Right lobe of liver (tissue), 6 donors: ENCODE data around the gene ACSL5. TPM values are rescaled to one million over a fixed set of nuclear protein-coding genes. Genes with fewer than 3 reads are reported as not detected.

Experiments used
- ATAC-seq, 4 donors: fragments of 200-7000 bp; cut with Tn5 transposase; one replicate each; pipeline ENCODE4 v1.9.1; 2020; ENCODE audit warnings: mild to moderate bottlenecking in 4 of 4, moderate library complexity in 4 of 4
- DNase-seq, 3 donors: peaks; one replicate each; pipeline ENCODE4 v3.0.0-alpha.2; 2020
- H3K27ac ChIP-seq, 3 donors: fragments of 200-600 bp; one replicate each; pipeline ENCODE4 v1.8.0; 2022
- H3K27me3 ChIP-seq, 2 donors: fragments of 200-600 bp; one replicate each; pipeline ENCODE4 v1.8.0; 2022
- H3K36me3 ChIP-seq, 4 donors: fragments of 200-600 bp; sonication (generic) in 1 of 4; one replicate each; pipeline versions ENCODE4 v1.5.1 to v1.8.0; 2017 to 2022; ENCODE audit warnings: control low read depth in 1 of 4
- H3K4me1 ChIP-seq, 4 donors: fragments of 200-600 bp; sonication (generic) in 1 of 4; one replicate each; pipeline versions ENCODE4 v1.5.1 to v1.8.0; 2017 to 2022; ENCODE audit warnings: control low read depth in 1 of 4
- H3K4me3 ChIP-seq, 3 donors: fragments of 200-600 bp; one replicate each; pipeline ENCODE4 v1.8.0; 2022
- H3K9me3 ChIP-seq, 4 donors: fragments of 200-600 bp; sonication (generic) in 1 of 4; one replicate each; pipeline versions ENCODE4 v1.5.1 to v1.8.0; 2017 to 2022; ENCODE audit warnings: control low read depth in 1 of 4
- CTCF ChIP-seq, 4 donors: fragments of 200-600 bp in 3 of 4; fragments of 450-650 bp in 1 of 4; IDR thresholded peaks; one replicate each; pipeline versions ENCODE4 v1.5.1 to v1.8.0; 2016 to 2022; ENCODE audit warnings: antibody characterized with exemption in 4 of 4, mild to moderate bottlenecking in 2 of 4
- POLR2A ChIP-seq: fragments of 450-650 bp; IDR thresholded peaks from one replicate; pipeline ENCODE4 v1.6.1; 2017; ENCODE audit warnings: antibody characterized with exemption, mild to moderate bottlenecking
- whole genome bisulfite sequencing: methylation state at CpG from one replicate; pipeline ENCODE4 v1.1.6; 2018; ENCODE audit warnings: low coverage, low lambda C conversion rate; ENCODE audit not compliant: insufficient coverage; ENCODE audit errors: missing lambda C conversion rate; 5-methylcytosine and 5-hydroxymethylcytosine counted together
- intact Hi-C, 2 donors: fragments of 100-400 bp; cut with DNase I; formaldehyde crosslinking; loops; one replicate each; pipeline versions ENCODE4 v1.11.2 to v1.14.1; 2022
- total RNA-seq, 6 experiments: library from RNA; depleted of rRNA in 2 of 6; stranded (reverse); fragments of >200 nt in 2 of 6; fragmentation: NEBNext Ultra II Directional in 3 of 6; extraction: Animal tissue kit (Norgen Biotek cat#: 25700) in 3 of 6; gene quantifications; one replicate each; pipeline versions ENCODE4 v1.1.0 to v1.2.4, GENCODE V29; 2016 to 2023
- donor health status: DM: no; HTN: yes; CAD: no.
- donor health status: DM: no; HTN: no; CAD: no.
- donor health status: DM: no; HTN: no; CAD: no.
- donor health status: DM: no; HTN: yes; CAD: no.
- donor health status: DM: no; HTN: yes; CAD: no.

The ACSL5 gene
- total RNA-seq, 6 experiments from 2014 or later = 35.1 to 92.4 (median 73.8) TPM

DNA sequence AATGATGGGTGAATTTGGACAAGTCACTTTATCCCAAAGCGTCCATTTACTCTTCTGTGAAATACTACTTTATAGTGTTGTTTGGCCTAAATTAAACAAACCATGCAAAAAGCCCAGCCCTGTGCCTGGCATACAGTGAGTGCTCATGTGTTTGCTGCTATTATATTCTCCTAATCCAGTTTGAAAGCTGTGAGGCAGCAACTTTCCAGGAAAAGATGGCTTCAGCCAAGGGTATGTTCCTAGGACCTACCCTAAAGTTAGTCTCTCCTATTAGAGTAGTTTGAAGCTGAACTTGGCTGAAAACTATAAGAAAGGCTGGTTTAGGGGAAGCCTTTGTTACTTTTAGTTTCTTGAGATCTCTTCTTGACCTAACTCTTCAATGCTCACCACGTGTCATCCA lies 19.9 kb downstream of the ACSL5 start:
- no peak overlapping the region for H3K4me3 ChIP-seq
- ATAC-seq (no peak), DNase-seq (no peak)
- H3K4me1 ChIP-seq = peaks cover 0 to 62% (median 31%) of the 10 kb centered on the region in 4 donors
- H3K9me3 ChIP-seq = no peaks in the 10 kb centered on the region
- intact Hi-C loops = no loop called here
- no peaks in the 10 kb centered on the region for H3K27me3 ChIP-seq
- H3K27ac ChIP-seq = peak overlapping the region in 1 of 3 donors; percentile 62
- TF ChIP-seq POLR2A = no peak
- no peak for TF ChIP-seq CTCF (IDR thresholded peaks at IDR 0.05)
- WGBS = 73% methylated on average over 2 of the region's 2 CpGs
- H3K36me3 ChIP-seq = peaks cover 0 to 22% (median 9%) of the 10 kb centered on the region in 4 donors

DNA sequence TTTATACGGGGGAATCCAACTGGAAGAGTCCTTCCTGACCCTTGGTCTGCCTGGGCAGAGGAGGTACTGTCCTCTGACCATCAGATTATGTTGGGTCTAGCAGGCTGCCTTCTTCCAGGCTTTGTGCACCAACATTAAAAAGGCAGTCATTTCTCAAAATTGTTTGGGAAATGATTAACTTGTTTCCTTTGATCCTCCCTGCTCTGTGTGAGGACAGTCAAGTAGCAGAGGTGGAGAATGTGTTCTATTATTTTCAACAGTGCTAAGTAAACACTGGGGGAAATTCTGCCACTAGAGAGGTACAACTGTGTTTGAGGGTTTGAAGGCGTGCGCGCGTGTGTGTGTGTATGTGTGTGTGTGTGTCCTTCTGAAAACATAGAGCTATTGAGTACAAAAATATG lies 20.6 kb downstream of the ACSL5 start:
- peaks cover 0 to 24% (median 12%) of the 10 kb centered on the region in 4 donors for H3K36me3 ChIP-seq
- WGBS = 15% methylated on average over 4 of the region's 5 CpGs
- DNase-seq (peak in 2 of 3 donors; percentile 47 to 63), ATAC-seq (peak; percentile 85 to 89 (median 87))
- H3K4me3 ChIP-seq = no peak overlapping the region
- intact Hi-C loops = no loop called here
- no peaks in the 10 kb centered on the region for H3K9me3 ChIP-seq
- no peak for TF ChIP-seq CTCF (IDR thresholded peaks at IDR 0.05)
- TF ChIP-seq POLR2A = no peak
- peak overlapping the region in 1 of 3 donors; percentile 62 for H3K27ac ChIP-seq
- H3K27me3 ChIP-seq = no peaks in the 10 kb centered on the region
- peaks cover 0 to 56% (median 27%) of the 10 kb centered on the region in 4 donors for H3K4me1 ChIP-seq

- no peak overlapping the region for H3K4me3 ChIP-seq
- DNase-seq (no peak), ATAC-seq (no peak)
- no peaks in the 10 kb centered on the region for H3K27me3 ChIP-seq
- 67% methylated on average over 5 of the region's 5 CpGs for WGBS
- H3K27ac ChIP-seq = no peak overlapping the region
- intact Hi-C loops = no loop called here
- TF ChIP-seq POLR2A = no peak
- no peak for TF ChIP-seq CTCF (IDR thresholded peaks at IDR 0.05)
- H3K4me1 ChIP-seq = peaks cover 0 to 48% (median 21%) of the 10 kb centered on the region in 4 donors
- H3K36me3 ChIP-seq = peaks cover 0 to 29% (median 17%) of the 10 kb centered on the region in 4 donors
- no peaks in the 10 kb centered on the region for H3K9me3 ChIP-seq
Observed at GRCh38 chr10:112395809-112396530, 22.1 kb downstream of the ACSL5 start.

DNA sequence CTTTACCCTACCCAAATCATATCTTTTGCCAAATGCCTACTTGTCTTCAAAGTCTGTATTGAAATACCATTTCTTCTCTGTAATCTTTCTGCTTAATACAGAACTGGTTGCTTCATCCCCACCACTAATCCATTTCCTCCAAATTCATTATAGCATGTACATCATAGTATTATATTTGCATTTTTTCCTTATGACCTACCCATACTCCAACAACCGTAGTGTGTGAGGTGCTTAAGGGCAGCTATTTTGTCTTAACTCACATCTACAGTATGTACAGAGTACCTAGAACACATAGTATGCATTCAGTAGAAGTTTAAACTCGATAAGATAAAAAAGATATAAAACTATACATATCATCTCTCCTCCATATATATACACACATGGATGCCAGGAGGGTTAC lies 23.7 kb downstream of the ACSL5 start:
- 93% methylated on average over 2 of the region's 2 CpGs for WGBS
- ATAC-seq (no peak), DNase-seq (no peak)
- Histone ChIP-seq H3K27me3 (no peaks in the 10 kb centered on the region), H3K4me1 (peaks cover 0 to 39% (median 18%) of the 10 kb centered on the region in 4 donors), H3K27ac (no peak overlapping the region), H3K4me3 (no peak overlapping the region), H3K9me3 (no peaks in the 10 kb centered on the region), H3K36me3 (peaks cover 0 to 29% (median 17%) of the 10 kb centered on the region in 4 donors)
- TF ChIP-seq CTCF (IDR thresholded peaks at IDR 0.05) (no peak), POLR2A (no peak)
- intact Hi-C loops = no loop called here
